KMS-11 (cell line): ENCODE results near the gene WT1.

ENCODE experiments used
- H2AFZ ChIP-seq: fragments of 200-600 bp; sonication (generic); 2 replicates; pipeline ENCODE4 v1.6.1; 2016; ENCODE audit warnings: antibody characterized with exemption, mixed run types, low read depth
- H3K27ac ChIP-seq: fragments of 200-600 bp; sonication (generic); 2 replicates; pipeline ENCODE4 v1.6.1; 2016; ENCODE audit warnings: mild to moderate bottlenecking, mixed run types
- H3K27me3 ChIP-seq: fragments of 200-600 bp; sonication (generic); 2 replicates; pipeline ENCODE4 v1.6.1; 2017; ENCODE audit warnings: mild to moderate bottlenecking, low read depth, mixed run types, moderate library complexity; ENCODE audit not compliant: insufficient read depth
- H3K36me3 ChIP-seq: fragments of 200-600 bp; sonication (generic); 2 replicates; pipeline ENCODE4 v1.6.1; 2017; ENCODE audit warnings: mild to moderate bottlenecking, mixed run types; ENCODE audit not compliant: insufficient read depth
- H3K4me1 ChIP-seq: fragments of 200-600 bp; sonication (generic); 2 replicates; pipeline ENCODE4 v1.6.1; 2016; ENCODE audit warnings: mild to moderate bottlenecking, low read depth, mixed run types; ENCODE audit not compliant: poor library complexity, severe bottlenecking
- H3K4me2 ChIP-seq: fragments of 200-600 bp; sonication (generic); 2 replicates; pipeline ENCODE4 v1.7.0; 2016; ENCODE audit warnings: mild to moderate bottlenecking, mixed run types
- H3K4me3 ChIP-seq: fragments of 200-600 bp; sonication (generic); IDR thresholded peaks from 2 replicates; pipeline ENCODE4 v1.6.1; 2017; ENCODE audit warnings: low read depth, low read length, mixed read lengths; ENCODE audit not compliant: insufficient read depth
- H3K79me2 ChIP-seq: fragments of 200-600 bp; sonication (generic); 2 replicates; pipeline ENCODE4 v1.6.1; 2016; ENCODE audit warnings: low read depth, mixed run types; ENCODE audit not compliant: insufficient read depth
- H3K9ac ChIP-seq: fragments of 200-600 bp; sonication (generic); 2 replicates; pipeline ENCODE4 v1.6.1; 2016; ENCODE audit warnings: mild to moderate bottlenecking, mixed run types
- H4K20me1 ChIP-seq: fragments of 200-600 bp; sonication (generic); 2 replicates; pipeline ENCODE4 v1.6.1; 2016; ENCODE audit warnings: mild to moderate bottlenecking, mixed run types; ENCODE audit not compliant: insufficient read depth
- CTCF ChIP-seq: fragments of 200-600 bp; sonication (generic); conservative IDR thresholded peaks from 2 replicates; pipeline ENCODE4 v1.6.1; 2017; ENCODE audit warnings: low read depth, mild to moderate bottlenecking, antibody characterized with exemption, low read length, moderate library complexity, mixed read lengths

The WT1 gene

GRCh38 chr11:32444186-32444585 is 8.8 kb upstream of the WT1 start:
- H3K4me3 ChIP-seq = no peak overlapping the region
- no peaks in the 10 kb centered on the region for H3K27me3 ChIP-seq
- no peak overlapping the region for H2AFZ ChIP-seq
- no peak overlapping the region for H3K4me2 ChIP-seq
- H3K4me1 ChIP-seq = peaks cover 17% of the 10 kb centered on the region
- no peaks in the 10 kb centered on the region for H4K20me1 ChIP-seq
- H3K36me3 ChIP-seq = no peaks in the 10 kb centered on the region
- H3K9ac ChIP-seq = no peak overlapping the region
- no peaks in the 10 kb centered on the region for H3K79me2 ChIP-seq
- no peak overlapping the region for H3K27ac ChIP-seq
- no peak for TF ChIP-seq CTCF

- Histone ChIP-seq H3K27me3 (no peaks in the 10 kb centered on the region), H3K36me3 (no peaks in the 10 kb centered on the region)
- TF ChIP-seq CTCF = no peak
Observed at GRCh38 chr11:32440916-32441315, 5.6 kb upstream of the WT1 start.

GRCh38 chr11:32440312-32440908 is 5.1 kb upstream of the WT1 start:
- Histone ChIP-seq H4K20me1 (no peaks in the 10 kb centered on the region), H3K27me3 (no peaks in the 10 kb centered on the region)

More at GRCh38 chr11:32440916-32441315, 5.6 kb upstream of the WT1 start:
- H3K4me2 ChIP-seq = no peak overlapping the region
- H3K79me2 ChIP-seq = no peaks in the 10 kb centered on the region
- no peak overlapping the region for H3K27ac ChIP-seq
- H3K9ac ChIP-seq = no peak overlapping the region
- H4K20me1 ChIP-seq = no peaks in the 10 kb centered on the region
- H3K4me3 ChIP-seq = no peak overlapping the region
- no peaks in the 10 kb centered on the region for H3K4me1 ChIP-seq
- no peak overlapping the region for H2AFZ ChIP-seq

GRCh38 chr11:32439501-32440210 is 4.3 kb upstream of the WT1 start:
- Histone ChIP-seq H2AFZ (no peak overlapping the region), H3K9ac (no peak overlapping the region), H3K27ac (no peak overlapping the region), H3K4me3 (no peak overlapping the region), H3K4me2 (no peak overlapping the region), H3K79me2 (no peaks in the 10 kb centered on the region), H3K4me1 (no peaks in the 10 kb centered on the region), H3K36me3 (no peaks in the 10 kb centered on the region), H4K20me1 (no peaks in the 10 kb centered on the region), H3K27me3 (no peaks in the 10 kb centered on the region)
- TF ChIP-seq CTCF = no peak

More at GRCh38 chr11:32440312-32440908, 5.1 kb upstream of the WT1 start:
- Histone ChIP-seq H3K4me3 (no peak overlapping the region), H3K4me2 (no peak overlapping the region), H3K4me1 (no peaks in the 10 kb centered on the region), H3K27ac (no peak overlapping the region), H2AFZ (no peak overlapping the region), H3K36me3 (no peaks in the 10 kb centered on the region), H3K9ac (no peak overlapping the region), H3K79me2 (no peaks in the 10 kb centered on the region)
- TF ChIP-seq CTCF = no peak
